Immature natural killer cell (primary cell): ENCODE data around the gene CDH4. TPM values are rescaled to one million over a fixed set of nuclear protein-coding genes. Genes with fewer than 3 reads are reported as not detected.

Source experiments
- DNase-seq, 3 donors: peaks; one replicate each; pipeline ENCODE4 v3.0.0; 2022; ENCODE audit warnings: mixed read lengths in 1 of 3
- H3K27ac Mint-ChIP-seq, 6 donors: one replicate each; pipeline ENCODE4 v1.8.0; 2020; ENCODE audit warnings: mixed read lengths in 6 of 6, mild to moderate bottlenecking in 5 of 6, inconsistent platforms in 4 of 6, moderate library complexity in 3 of 6
- H3K27me3 Mint-ChIP-seq, 3 donors: one replicate each; pipeline ENCODE4 v1.8.0; 2020 to 2021; ENCODE audit warnings: low read depth in 3 of 3, mild to moderate bottlenecking in 3 of 3, mixed read lengths in 3 of 3, moderate library complexity in 3 of 3, inconsistent platforms in 1 of 3
- H3K36me3 Mint-ChIP-seq, 3 donors: one replicate each; pipeline ENCODE4 v1.8.0; 2020; ENCODE audit warnings: mixed read lengths in 3 of 3, inconsistent platforms in 2 of 3, mild to moderate bottlenecking in 2 of 3
- H3K4me1 Mint-ChIP-seq, 2 donors: one replicate each; pipeline ENCODE4 v1.8.0; 2020; ENCODE audit warnings: inconsistent platforms in 2 of 2, mild to moderate bottlenecking in 2 of 2, mixed read lengths in 2 of 2, moderate library complexity in 1 of 2
- H3K4me3 Mint-ChIP-seq, 5 donors: one replicate each; pipeline ENCODE4 v1.8.0; 2020; ENCODE audit warnings: mild to moderate bottlenecking in 5 of 5, mixed read lengths in 5 of 5, inconsistent platforms in 3 of 5, moderate library complexity in 3 of 5
- H3K9me3 Mint-ChIP-seq, 6 donors: one replicate each; pipeline ENCODE4 v1.8.0; 2020; ENCODE audit warnings: mild to moderate bottlenecking in 6 of 6, mixed read lengths in 6 of 6, inconsistent platforms in 4 of 6, moderate library complexity in 3 of 6
- polyA plus RNA-seq, 3 donors: library from polyadenylated mRNA; unstranded; fragments of 300-500 nt; fragmentation: Illumina TruSeq; gene quantifications; one replicate each; pipeline ENCODE4 v1.2.3, GENCODE V29; 2021

The CDH4 gene
- polyA plus RNA-seq, 3 donors from 2014 or later, result not detected

GRCh38 chr20:61581825-61582188, 329.7 kb downstream of the CDH4 start:
- Mint-ChIP-seq H3K36me3 (no peaks in the 10 kb centered on the region), H3K4me3 (no peak overlapping the region), H3K4me1 (no peaks in the 10 kb centered on the region), H3K27ac (no peak overlapping the region), H3K9me3 (peaks cover 0 to 5% (median 2%) of the 10 kb centered on the region in 6 donors), H3K27me3 (no peaks in the 10 kb centered on the region)
- DNase-seq, result no peak

- Mint-ChIP-seq H3K4me1 (no peaks in the 10 kb centered on the region), H3K4me3 (no peak overlapping the region), H3K36me3 (no peaks in the 10 kb centered on the region), H3K27me3 (no peaks in the 10 kb centered on the region), H3K27ac (no peak overlapping the region), H3K9me3 (peaks cover 0 to 5% (median 2%) of the 10 kb centered on the region in 6 donors)
- DNase-seq, result no peak
Observed at GRCh38 chr20:61582196-61582923, 330.3 kb downstream of the CDH4 start.

- no peak for DNase-seq
- peaks cover 0 to under 1% (median 0%) of the 10 kb centered on the region in 3 donors for H3K27me3 Mint-ChIP-seq
- peaks cover 0 to 7% (median 3%) of the 10 kb centered on the region in 6 donors for H3K9me3 Mint-ChIP-seq
- no peaks in the 10 kb centered on the region for H3K36me3 Mint-ChIP-seq
- no peaks in the 10 kb centered on the region for H3K4me1 Mint-ChIP-seq
- no peak overlapping the region for H3K27ac Mint-ChIP-seq
- no peak overlapping the region for H3K4me3 Mint-ChIP-seq
Observed at GRCh38 chr20:61583356-61583755, 331.3 kb downstream of the CDH4 start.

GRCh38 chr20:61584851-61585250, 332.8 kb downstream of the CDH4 start:
- H3K9me3 Mint-ChIP-seq, result peaks cover 0 to 7% (median 3%) of the 10 kb centered on the region in 6 donors
- no peak overlapping the region for H3K27ac Mint-ChIP-seq
- peaks cover 0 to 6% (median 3%) of the 10 kb centered on the region in 3 donors for H3K27me3 Mint-ChIP-seq
- H3K4me3 Mint-ChIP-seq, result no peak overlapping the region
- no peaks in the 10 kb centered on the region for H3K4me1 Mint-ChIP-seq
- DNase-seq, result no peak
- no peaks in the 10 kb centered on the region for H3K36me3 Mint-ChIP-seq

GRCh38 chr20:61585764-61586163, 333.7 kb downstream of the CDH4 start:
- H3K4me1 Mint-ChIP-seq, result no peaks in the 10 kb centered on the region
- no peak overlapping the region for H3K27ac Mint-ChIP-seq
- H3K9me3 Mint-ChIP-seq, result peaks cover 0 to 7% (median 3%) of the 10 kb centered on the region in 6 donors
- H3K36me3 Mint-ChIP-seq, result no peaks in the 10 kb centered on the region
- peaks cover 0 to 6% (median 3%) of the 10 kb centered on the region in 3 donors for H3K27me3 Mint-ChIP-seq
- no peak for DNase-seq
- H3K4me3 Mint-ChIP-seq, result no peak overlapping the region

- Mint-ChIP-seq H3K4me3 (no peak overlapping the region), H3K4me1 (no peaks in the 10 kb centered on the region), H3K27ac (no peak overlapping the region), H3K9me3 (peaks cover 0 to 7% (median 4%) of the 10 kb centered on the region in 6 donors), H3K27me3 (peaks cover 2 to 6% (median 3%) of the 10 kb centered on the region in 3 donors), H3K36me3 (no peaks in the 10 kb centered on the region)
- no peak for DNase-seq
Observed at GRCh38 chr20:61587036-61587435, 335.0 kb downstream of the CDH4 start.

GRCh38 chr20:61587681-61588289, 335.7 kb downstream of the CDH4 start:
- Mint-ChIP-seq H3K4me3 (no peak overlapping the region), H3K36me3 (no peaks in the 10 kb centered on the region), H3K27me3 (peaks cover 2 to 9% (median 3%) of the 10 kb centered on the region in 3 donors), H3K4me1 (no peaks in the 10 kb centered on the region), H3K27ac (no peak overlapping the region), H3K9me3 (peaks cover 0 to 12% (median 3%) of the 10 kb centered on the region in 6 donors)
- no peak for DNase-seq

- Mint-ChIP-seq H3K27ac (no peak overlapping the region), H3K4me3 (no peak overlapping the region), H3K9me3 (peaks cover 0 to 12% (median 4%) of the 10 kb centered on the region in 6 donors), H3K36me3 (no peaks in the 10 kb centered on the region), H3K27me3 (peaks cover 2 to 9% (median 3%) of the 10 kb centered on the region in 3 donors), H3K4me1 (no peaks in the 10 kb centered on the region)
- no peak for DNase-seq
Observed at GRCh38 chr20:61588411-61589385, 336.6 kb downstream of the CDH4 start.

GRCh38 chr20:61590236-61590635, 338.2 kb downstream of the CDH4 start:
- Mint-ChIP-seq H3K4me3 (no peak overlapping the region), H3K4me1 (no peaks in the 10 kb centered on the region)
- no peak for DNase-seq

GRCh38 chr20:61593516-61593915, 341.5 kb downstream of the CDH4 start:
- no peaks in the 10 kb centered on the region for H3K36me3 Mint-ChIP-seq
- H3K27ac Mint-ChIP-seq, result no peak overlapping the region
- no peak overlapping the region for H3K4me3 Mint-ChIP-seq
- H3K27me3 Mint-ChIP-seq, result peaks cover 2 to 7% (median 4%) of the 10 kb centered on the region in 3 donors
- H3K4me1 Mint-ChIP-seq, result no peaks in the 10 kb centered on the region
- DNase-seq, result no peak
- H3K9me3 Mint-ChIP-seq, result peaks cover 0 to 12% (median 4%) of the 10 kb centered on the region in 6 donors

More at GRCh38 chr20:61590236-61590635, 338.2 kb downstream of the CDH4 start:
- H3K27ac Mint-ChIP-seq, result no peak overlapping the region
- peaks cover 0 to 12% (median 3%) of the 10 kb centered on the region in 6 donors for H3K9me3 Mint-ChIP-seq
- no peaks in the 10 kb centered on the region for H3K36me3 Mint-ChIP-seq
- H3K27me3 Mint-ChIP-seq, result peaks cover 2 to 9% (median 3%) of the 10 kb centered on the region in 3 donors

- no peaks in the 10 kb centered on the region for H3K4me1 Mint-ChIP-seq
- peaks cover 0 to 12% (median 4%) of the 10 kb centered on the region in 6 donors for H3K9me3 Mint-ChIP-seq
- H3K27me3 Mint-ChIP-seq, result peaks cover 2 to 3% (median 2%) of the 10 kb centered on the region in 3 donors
- no peak overlapping the region for H3K27ac Mint-ChIP-seq
- DNase-seq, result no peak
- H3K4me3 Mint-ChIP-seq, result no peak overlapping the region
- no peaks in the 10 kb centered on the region for H3K36me3 Mint-ChIP-seq
Observed at GRCh38 chr20:61594198-61594597, 342.1 kb downstream of the CDH4 start.

GRCh38 chr20:61595216-61595615, 343.2 kb downstream of the CDH4 start:
- H3K4me3 Mint-ChIP-seq, result no peak overlapping the region
- peaks cover 0 to 12% (median 5%) of the 10 kb centered on the region in 6 donors for H3K9me3 Mint-ChIP-seq
- DNase-seq, result no peak
- H3K4me1 Mint-ChIP-seq, result no peaks in the 10 kb centered on the region
- no peaks in the 10 kb centered on the region for H3K36me3 Mint-ChIP-seq
- H3K27me3 Mint-ChIP-seq, result peaks cover 2 to 5% (median 3%) of the 10 kb centered on the region in 3 donors
- no peak overlapping the region for H3K27ac Mint-ChIP-seq

- Mint-ChIP-seq H3K9me3 (peaks cover 0 to 7% (median 5%) of the 10 kb centered on the region in 6 donors), H3K27me3 (peaks cover 0 to 5% (median 3%) of the 10 kb centered on the region in 3 donors), H3K4me3 (no peak overlapping the region), H3K36me3 (no peaks in the 10 kb centered on the region), H3K27ac (no peak overlapping the region), H3K4me1 (no peaks in the 10 kb centered on the region)
- no peak for DNase-seq
Observed at GRCh38 chr20:61596687-61597330, 344.7 kb downstream of the CDH4 start.
